ENCODE data around the gene GNRH2.
A peak's percentile ranks its signal among the peaks of the same experiment; 100 is the strongest.
"Not testable (repeated sequence)": the region's sequence is repeated elsewhere in the genome, so short reads cannot be mapped to it uniquely, and the experiment has no call there.

GNRH2 gene

GRCh38 chr20:3042625-3043024 lies 797 bp upstream of the GNRH2 start:
- DNase-seq (ENCODE audit: low read depth): no peak

- no peak for DNase-seq (ENCODE audit: low read depth)
These were observed 1.0 kb downstream of the GNRH2 start for GRCh38 chr20:3044336-3044965.

GRCh38 chr20:3045042-3045815 lies 1.8 kb downstream of the GNRH2 start:
- DNase-seq (ENCODE audit: low read depth): peak; percentile 13

- peak; percentile 70 for DNase-seq (ENCODE audit: low read depth)
These were observed 2.6 kb downstream of the GNRH2 start, which contains the start of gene MRPS26 for GRCh38 chr20:3045816-3046676. MRPS26 (plus strand) TSS chr20:3046052; CDS start chr20:3046069, 17 bp downstream.

GRCh38 chr20:3046677-3047462 lies 3.4 kb downstream of the GNRH2 start:
- no peak for DNase-seq (ENCODE audit: low read depth)

DNA sequence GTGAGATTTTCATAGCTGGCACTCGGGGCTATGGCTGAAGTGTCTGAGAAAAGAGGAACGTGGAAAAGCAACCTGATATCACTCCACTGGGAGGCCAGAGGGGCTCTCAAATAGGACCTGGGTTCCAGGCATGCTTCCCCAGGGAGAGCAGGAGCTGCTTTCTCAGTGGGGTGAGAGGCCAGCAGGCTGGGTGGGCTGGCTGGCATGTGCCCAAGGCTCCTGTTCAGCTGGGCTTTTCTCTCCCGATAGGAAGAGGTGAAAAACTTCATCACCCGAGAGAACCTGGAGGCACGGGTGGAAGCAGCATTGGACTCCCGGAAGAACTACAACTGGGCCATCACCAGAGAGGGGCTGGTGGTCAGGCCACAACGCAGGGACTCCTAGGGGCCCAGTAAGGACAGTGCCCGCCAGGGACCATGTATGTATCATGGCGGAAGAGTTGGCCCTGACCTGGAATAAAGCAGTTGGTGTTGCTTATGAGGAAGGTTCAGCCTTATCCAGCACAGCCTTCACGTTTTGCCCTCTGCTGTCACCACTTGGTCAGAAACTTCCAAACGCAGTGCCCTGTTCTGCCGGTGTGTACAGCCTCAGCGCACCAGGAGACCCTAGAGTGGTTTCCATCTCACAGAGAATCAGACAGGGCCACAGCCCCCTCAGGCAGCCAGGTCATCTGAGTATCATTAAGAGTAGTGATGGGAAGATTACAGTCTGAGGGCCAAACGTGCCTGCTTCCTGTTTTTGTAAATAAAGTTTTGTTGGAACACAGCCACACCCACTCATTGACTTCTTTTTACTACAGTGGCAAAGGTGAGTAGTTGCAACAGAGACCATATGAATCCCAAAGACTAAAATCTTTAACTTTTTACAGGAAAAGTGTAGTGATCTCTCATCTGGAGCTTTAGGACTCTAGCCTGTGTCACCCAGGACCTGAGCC lies 4.3 kb downstream of the GNRH2 start:
- DNase-seq (ENCODE audit: low read depth): no peak

- no peak for DNase-seq (ENCODE audit: low read depth)
These were observed 8.1 kb downstream of the GNRH2 start for GRCh38 chr20:3051385-3052019.

DNA sequence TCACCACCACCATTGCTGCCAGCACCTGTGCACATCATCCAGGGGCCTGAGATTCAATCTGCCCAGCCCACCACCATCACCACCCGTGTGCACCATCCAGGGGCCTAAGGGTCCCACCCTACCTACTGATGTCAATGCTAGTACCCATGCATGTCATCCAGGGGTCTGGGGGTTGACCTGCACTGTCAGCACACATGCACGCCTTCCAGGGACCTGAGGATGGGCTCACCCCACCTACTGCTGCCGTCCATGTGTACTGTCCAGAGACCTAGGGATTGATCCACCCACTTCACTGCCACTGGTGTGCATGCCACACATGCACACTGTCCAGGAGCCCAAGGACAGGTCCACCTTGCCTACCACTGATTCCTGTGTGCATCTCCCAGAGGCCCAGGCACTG lies 16.1 kb downstream of the GNRH2 start:
- no peak for DNase-seq (ENCODE audit: low read depth)

DNA sequence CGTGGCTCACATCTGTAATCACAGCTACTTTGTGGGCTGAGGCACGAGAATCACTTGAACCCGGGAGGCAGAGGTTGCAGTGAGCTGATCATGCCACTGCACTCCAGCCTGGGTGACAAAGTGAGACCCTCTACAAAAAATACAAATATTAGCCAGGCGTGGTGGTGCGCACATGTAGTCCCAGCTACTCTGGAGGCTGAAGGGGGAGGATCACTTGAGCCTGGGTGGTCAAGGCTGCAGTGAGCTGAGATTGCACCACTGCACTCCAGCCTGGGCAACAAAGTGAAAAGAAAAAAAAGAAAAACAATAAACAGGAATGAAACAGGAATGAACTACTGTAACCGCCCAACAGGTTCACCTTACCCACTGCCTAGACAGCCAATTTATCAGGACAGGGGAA lies 20.7 kb downstream of the GNRH2 start:
- not testable (repeated sequence) for DNase-seq (ENCODE audit: low read depth)

DNA sequence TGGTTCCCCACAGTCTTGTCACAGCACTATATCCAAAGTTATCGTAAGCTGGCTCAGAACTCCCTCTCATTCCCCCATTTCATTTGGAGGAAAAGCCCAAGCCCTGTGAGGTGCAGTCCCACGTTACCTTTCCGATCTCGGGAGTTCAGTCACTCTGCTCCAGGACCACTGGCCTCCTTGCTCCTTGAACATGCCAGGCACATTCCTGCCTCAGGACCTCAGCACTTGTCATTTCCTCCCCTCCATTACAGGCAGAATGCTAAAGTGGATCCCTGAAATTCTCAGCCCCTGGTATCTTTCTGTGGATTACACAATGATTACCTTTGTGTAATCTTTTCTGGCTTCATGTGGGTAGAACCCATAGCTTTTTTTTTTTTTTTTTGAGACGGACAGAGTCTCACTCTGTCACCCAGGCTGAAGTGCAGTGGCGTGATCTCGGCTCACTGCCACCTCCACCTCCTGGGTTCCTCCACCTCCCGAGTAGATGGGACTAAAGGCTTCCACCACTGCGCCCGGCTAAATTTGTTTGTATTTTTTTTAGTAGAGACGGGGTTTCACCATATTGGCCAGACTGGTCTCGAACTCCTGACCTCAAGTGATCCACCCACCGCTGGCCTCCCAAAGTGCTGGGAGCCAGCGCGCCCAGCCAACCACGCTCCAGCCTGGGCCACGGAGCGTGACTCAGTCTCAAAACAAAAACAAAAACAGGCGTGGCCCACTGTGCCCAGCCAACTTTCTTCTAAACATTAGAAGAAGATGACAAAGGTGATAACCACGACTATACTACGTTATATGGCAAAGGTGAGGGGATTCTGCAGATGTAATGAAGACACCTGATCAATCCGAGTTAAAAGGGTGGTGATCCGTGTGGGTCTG lies 24.0 kb downstream of the GNRH2 start:
- DNase-seq (ENCODE audit: low read depth): no peak

DNA sequence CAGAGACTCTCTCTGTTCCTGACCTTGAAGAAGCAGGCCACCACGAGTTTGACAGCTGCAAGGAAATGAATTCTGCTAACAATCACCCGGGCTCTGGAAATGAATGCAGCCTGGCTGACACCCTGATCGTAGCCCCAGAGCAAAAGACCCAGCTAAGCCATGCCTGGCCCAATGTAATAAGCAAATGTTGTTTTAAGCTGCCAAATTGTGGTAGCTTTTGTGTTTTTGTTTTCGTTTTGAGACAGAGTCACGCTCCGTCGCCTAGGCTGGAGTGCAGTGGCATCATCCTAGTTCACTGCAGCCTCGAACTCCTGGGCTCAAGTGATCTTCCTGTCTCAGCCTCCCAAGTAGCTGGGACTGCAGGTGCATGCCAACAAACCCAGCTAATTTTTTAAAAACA lies 24.7 kb downstream of the GNRH2 start:
- DNase-seq (ENCODE audit: low read depth): no peak

- peak; percentile 35 for DNase-seq (ENCODE audit: low read depth)
These were observed 25.8 kb downstream of the GNRH2 start for GRCh38 chr20:3068986-3069900.

- no peak for DNase-seq (ENCODE audit: low read depth)
These were observed 27.3 kb downstream of the GNRH2 start for GRCh38 chr20:3070725-3071124.

DNA sequence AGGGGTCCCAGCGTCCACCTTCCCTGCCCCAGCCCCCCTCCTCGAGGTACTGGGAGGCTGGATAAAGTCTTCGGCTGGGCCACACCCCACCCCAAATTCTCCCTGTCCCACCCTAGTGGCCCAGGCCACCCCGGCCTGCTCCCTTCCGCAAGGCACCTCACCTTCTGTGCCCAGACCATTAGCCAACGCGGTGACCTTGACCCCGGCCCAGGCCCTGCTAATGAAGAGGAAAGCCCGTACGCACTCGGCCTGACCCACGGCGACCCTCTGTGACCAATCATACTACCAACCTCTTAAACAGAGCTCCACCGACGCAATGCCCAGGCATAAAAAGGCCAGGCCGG lies 27.8 kb downstream of the GNRH2 start:
- no peak for DNase-seq (ENCODE audit: low read depth)

GRCh38 chr20:3071610-3072529 lies 28.4 kb downstream of the GNRH2 start, which contains the start of gene OXT:
OXT (plus strand) TSS chr20:3071620; CDS start chr20:3071656, 36 bp downstream.
- peak; percentile 70 for DNase-seq (ENCODE audit: low read depth)

DNA sequence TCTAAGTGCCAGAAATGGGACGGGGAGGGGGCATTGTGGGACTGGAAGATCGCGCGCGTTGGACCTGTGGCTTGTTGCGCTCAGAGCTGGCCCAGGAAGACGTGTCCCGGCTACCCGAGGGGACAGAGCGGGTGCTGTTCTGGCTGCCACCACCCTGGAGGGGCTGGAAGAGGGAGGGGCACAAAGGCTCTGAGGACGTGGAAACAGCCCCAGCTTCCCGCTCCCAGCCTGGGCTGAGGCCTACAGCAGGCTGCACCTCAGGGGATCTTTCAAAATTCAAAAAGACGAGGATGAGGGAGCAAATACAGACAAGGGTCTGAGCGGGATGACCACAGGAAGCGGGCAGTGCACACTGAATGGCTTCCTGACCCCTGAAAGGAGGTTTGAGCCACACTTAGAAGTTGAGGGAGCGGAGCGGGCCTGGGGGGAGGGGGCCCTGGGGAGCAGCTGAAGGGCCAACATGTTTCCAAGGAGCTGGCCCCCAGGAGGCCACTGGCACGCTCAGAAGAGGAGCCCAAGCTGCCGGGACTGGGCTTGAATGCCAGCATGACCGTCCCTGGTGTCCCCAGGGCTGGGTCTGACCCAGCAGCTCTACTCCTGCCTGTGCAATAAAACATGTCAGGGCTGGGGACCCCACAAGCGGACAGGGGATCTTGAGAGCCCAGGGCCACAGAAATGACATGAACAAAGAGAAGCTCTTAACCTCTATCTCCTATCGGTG lies 29.3 kb downstream of the GNRH2 start:
- no peak for DNase-seq (ENCODE audit: low read depth)
